Measurements from ENCODE around the gene ZBTB32.
"Not testable (repeated sequence)": the region's sequence is repeated elsewhere in the genome, so short reads cannot be mapped to it uniquely, and the experiment has no call there.

The ZBTB32 gene

GRCh38 chr19:35704218-35704617 is at the start of gene ZBTB32:
TSS of gene ZBTB32 (plus strand) at chr19:35704558. CDS start at chr19:35714627, 10,069 bp downstream.
- TF ChIP-seq, protein P1, sequence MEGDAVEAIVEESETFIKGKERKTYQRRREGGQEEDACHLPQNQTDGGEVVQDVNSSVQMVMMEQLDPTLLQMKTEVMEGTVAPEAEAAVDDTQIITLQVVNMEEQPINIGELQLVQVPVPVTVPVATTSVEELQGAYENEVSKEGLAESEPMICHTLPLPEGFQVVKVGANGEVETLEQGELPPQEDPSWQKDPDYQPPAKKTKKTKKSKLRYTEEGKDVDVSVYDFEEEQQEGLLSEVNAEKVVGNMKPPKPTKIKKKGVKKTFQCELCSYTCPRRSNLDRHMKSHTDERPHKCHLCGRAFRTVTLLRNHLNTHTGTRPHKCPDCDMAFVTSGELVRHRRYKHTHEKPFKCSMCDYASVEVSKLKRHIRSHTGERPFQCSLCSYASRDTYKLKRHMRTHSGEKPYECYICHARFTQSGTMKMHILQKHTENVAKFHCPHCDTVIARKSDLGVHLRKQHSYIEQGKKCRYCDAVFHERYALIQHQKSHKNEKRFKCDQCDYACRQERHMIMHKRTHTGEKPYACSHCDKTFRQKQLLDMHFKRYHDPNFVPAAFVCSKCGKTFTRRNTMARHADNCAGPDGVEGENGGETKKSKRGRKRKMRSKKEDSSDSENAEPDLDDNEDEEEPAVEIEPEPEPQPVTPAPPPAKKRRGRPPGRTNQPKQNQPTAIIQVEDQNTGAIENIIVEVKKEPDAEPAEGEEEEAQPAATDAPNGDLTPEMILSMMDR (IDR thresholded peaks at IDR 0.05; ENCODE audit: low read depth, low read length), result no peak
- peak; percentile 52 for DNase-seq (ENCODE audit: low read depth, low spot score)
- no peak within 1 kb of the TSS for H3K4me3 ChIP-seq (ENCODE audit: low read depth, low read length)
- in situ Hi-C loops (cut with HindIII; ENCODE audit: low sequenced_read_pairs), result no loop called here

DNA sequence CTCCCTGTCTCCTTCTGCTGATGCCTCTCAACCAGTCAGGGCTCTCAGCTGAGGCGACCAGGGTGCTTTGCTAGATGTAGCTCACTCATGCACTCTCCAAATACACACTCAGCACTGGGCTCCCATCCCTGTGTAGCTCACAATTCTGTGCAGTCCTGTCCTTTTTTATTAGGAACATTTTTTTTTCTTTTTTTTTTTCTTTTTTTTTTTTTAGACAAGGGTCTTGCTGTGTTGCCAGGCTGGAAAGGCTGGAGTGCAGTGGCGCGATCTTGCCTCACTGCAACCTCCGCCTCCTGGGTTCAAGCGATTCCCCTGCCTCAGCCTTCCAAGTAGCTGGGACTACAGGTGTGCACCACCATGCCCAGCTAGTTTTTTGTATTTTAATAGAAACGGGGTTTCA is 49.5 kb upstream of the ZBTB32 start:
- DNase-seq (ENCODE audit: low read depth, low spot score); in situ Hi-C loops (cut with HindIII; ENCODE audit: low sequenced_read_pairs); H3K4me3 ChIP-seq (ENCODE audit: low read depth, low read length): not testable (repeated sequence)

GRCh38 chr19:35655600-35655999 is 48.8 kb upstream of the ZBTB32 start:
- TF ChIP-seq, protein P1 (IDR thresholded peaks at IDR 0.05; ENCODE audit: low read depth, low read length), result no peak
- in situ Hi-C loops (cut with HindIII; ENCODE audit: low sequenced_read_pairs), result no loop called here
- H3K4me3 ChIP-seq (ENCODE audit: low read depth, low read length), result no peak overlapping the region
- no peak for DNase-seq (ENCODE audit: low read depth, low spot score)

- H3K4me3 ChIP-seq (ENCODE audit: low read depth, low read length), result no peak overlapping the region
- in situ Hi-C loops (cut with HindIII; ENCODE audit: low sequenced_read_pairs), result no loop called here
- DNase-seq (ENCODE audit: low read depth, low spot score), result no peak
- TF ChIP-seq, protein P1 (IDR thresholded peaks at IDR 0.05; ENCODE audit: low read depth, low read length), result no peak
These were observed 47.7 kb upstream of the ZBTB32 start for GRCh38 chr19:35656700-35657099.

- in situ Hi-C loops (cut with HindIII; ENCODE audit: low sequenced_read_pairs), result no loop called here
- TF ChIP-seq, protein P1 (IDR thresholded peaks at IDR 0.05; ENCODE audit: low read depth, low read length), result peak; percentile 31
- H3K4me3 ChIP-seq (ENCODE audit: low read depth, low read length), result no peak overlapping the region
- DNase-seq (ENCODE audit: low read depth, low spot score), result peak; percentile 48
These were observed 46.3 kb upstream of the ZBTB32 start for GRCh38 chr19:35657904-35658700.

- in situ Hi-C loops (cut with HindIII; ENCODE audit: low sequenced_read_pairs), result no loop called here
- DNase-seq (ENCODE audit: low read depth, low spot score), result no peak
- H3K4me3 ChIP-seq (ENCODE audit: low read depth, low read length), result no peak overlapping the region
- TF ChIP-seq, protein P1 (IDR thresholded peaks at IDR 0.05; ENCODE audit: low read depth, low read length), result no peak
These were observed 42.4 kb upstream of the ZBTB32 start for GRCh38 chr19:35661995-35662340.

- in situ Hi-C loops (cut with HindIII; ENCODE audit: low sequenced_read_pairs), result no loop called here
These were observed 40.4 kb upstream of the ZBTB32 start for GRCh38 chr19:35663981-35664380.

More at GRCh38 chr19:35663981-35664380, 40.4 kb upstream of the ZBTB32 start:
- H3K4me3 ChIP-seq (ENCODE audit: low read depth, low read length), result no peak overlapping the region
- DNase-seq (ENCODE audit: low read depth, low spot score), result no peak
- TF ChIP-seq, protein P1 (IDR thresholded peaks at IDR 0.05; ENCODE audit: low read depth, low read length), result no peak

Data from astrocyte of the spinal cord (primary cell).